Measurements from ENCODE around the gene ARHGAP21. TPM values are rescaled to one million over a fixed set of nuclear protein-coding genes. Genes with fewer than 3 reads are reported as not detected.

ARHGAP21 gene
- total and polyA plus RNA-seq, 2 experiments from 2014 or later, result 28.7 to 176 TPM

DNA sequence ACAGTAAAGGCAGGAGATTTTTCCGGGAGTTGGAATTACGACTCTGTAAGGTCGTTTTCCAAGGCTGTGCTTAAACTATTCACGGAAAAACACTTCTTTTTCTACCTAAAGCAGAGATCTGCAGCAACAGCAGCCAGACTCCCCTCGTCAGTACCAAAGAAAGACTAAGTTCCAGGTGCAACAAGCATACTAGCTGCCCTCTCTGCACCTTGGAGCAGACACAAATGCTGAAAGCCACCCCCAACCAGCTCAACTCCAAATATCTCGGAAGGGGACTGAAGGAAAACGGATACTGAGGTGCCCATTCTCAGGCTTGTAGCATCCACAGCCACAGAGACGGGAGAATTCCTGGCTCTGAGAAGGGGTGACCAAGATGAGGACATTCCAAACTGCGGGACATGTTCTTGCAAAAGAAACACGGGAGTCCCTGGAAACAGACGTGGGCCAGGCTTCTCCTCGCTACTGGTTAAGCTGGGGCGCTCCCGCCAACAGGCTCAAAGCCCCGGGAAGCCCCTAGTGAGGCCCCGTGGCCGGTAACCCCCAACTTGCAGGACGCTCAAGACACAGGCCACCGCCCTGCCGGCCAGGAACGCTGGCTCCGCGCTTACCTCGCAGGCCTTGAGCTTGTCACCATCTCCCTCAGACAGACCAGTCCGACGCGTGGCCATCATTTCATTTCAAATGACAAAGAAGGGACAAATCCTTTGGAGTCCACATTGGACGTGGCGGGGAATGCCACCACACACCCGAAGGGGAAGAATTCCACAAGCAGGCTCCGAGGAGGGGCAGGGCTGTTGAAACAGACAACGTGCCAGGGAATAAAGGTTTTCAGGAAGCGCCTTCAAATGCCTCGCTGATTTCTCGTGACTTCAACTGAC lies 2.2 kb downstream of the ARHGAP21 start:
- peak overlapping the region; percentile 95 for H3K9ac ChIP-seq
- peaks cover 30% of the 10 kb centered on the region for H3K4me1 ChIP-seq (ENCODE audit: insufficient read depth)
- H4K20me1 ChIP-seq (ENCODE audit: insufficient read depth), result no peaks in the 10 kb centered on the region
- TF ChIP-seq EZH2 (IDR thresholded peaks at IDR 0.05; ENCODE audit: insufficient read depth, poor library complexity, severe bottlenecking) (no peak), EZH2phosphoT487 (IDR thresholded peaks at IDR 0.05; ENCODE audit: insufficient read depth, low read depth) (no peak)
- H3K36me3 ChIP-seq (ENCODE audit: low read depth), result 0 out of 2 replicates have a peak, but pooled peaks cover 3% of the 10 kb centered on the region
- in situ Hi-C loops (cut with MboI), result no loop called here
- WGBS, 2 experiments (ENCODE audit: low coverage in 1 of 2, low lambda C conversion rate in 2 of 2, missing lambda C conversion rate in 2 of 2), result 1 to 2% methylated on average over 35 of the region's 35 CpGs
- peaks cover 34% of the 10 kb centered on the region for H3F3A ChIP-seq (ENCODE audit: insufficient read depth)
- no peaks in the 10 kb centered on the region for H3K9me3 ChIP-seq (ENCODE audit: low read depth)
- peak overlapping the region; percentile 94 for H3K4me3 ChIP-seq
- H3K27me3 ChIP-seq (replicated peaks; ENCODE audit: insufficient read depth), result no peaks in the 10 kb centered on the region
- peak overlapping the region; percentile 99 for H3K4me2 ChIP-seq (ENCODE audit: unreplicated experiment)
- peak overlapping the region; percentile 90 for H3K27ac ChIP-seq
- no peaks in the 10 kb centered on the region for H3K9me2 ChIP-seq (ENCODE audit: insufficient read depth)
- H2AFZ ChIP-seq, result no peak overlapping the region
- peaks cover 61% of the 10 kb centered on the region for H3K79me2 ChIP-seq (ENCODE audit: insufficient read depth)
- DNase-seq, result peak; percentile 53

DNA sequence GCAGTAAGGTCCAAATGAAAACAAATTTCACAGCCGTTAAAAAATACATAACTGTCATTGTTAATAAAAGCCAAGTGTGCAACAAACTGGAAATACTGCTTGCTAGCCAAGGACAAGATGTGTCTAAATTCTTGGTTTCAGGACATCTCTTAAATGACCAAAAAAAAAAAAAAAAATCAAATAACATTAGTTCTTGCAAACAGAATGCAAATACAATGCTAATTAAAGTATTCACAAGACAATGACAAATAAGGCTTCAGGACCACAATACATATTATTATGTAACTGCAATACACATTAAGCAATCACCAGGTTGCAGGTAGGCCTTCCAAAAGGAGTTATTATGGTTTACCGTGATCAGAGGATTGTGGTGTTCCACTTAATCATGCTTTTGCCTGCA lies 3.6 kb downstream of the ARHGAP21 start:
- in situ Hi-C loops (cut with MboI), result no loop called here
- Histone ChIP-seq H3K9me3 (ENCODE audit: low read depth) (no peaks in the 10 kb centered on the region), H3F3A (ENCODE audit: insufficient read depth) (peaks cover 34% of the 10 kb centered on the region), H3K27me3 (replicated peaks; ENCODE audit: insufficient read depth) (no peaks in the 10 kb centered on the region), H3K9me2 (ENCODE audit: insufficient read depth) (no peaks in the 10 kb centered on the region), H4K20me1 (ENCODE audit: insufficient read depth) (no peaks in the 10 kb centered on the region), H3K36me3 (ENCODE audit: low read depth) (0 out of 2 replicates have a peak, but pooled peaks cover 3% of the 10 kb centered on the region), H2AFZ (no peak overlapping the region), H3K9ac (peak overlapping the region; percentile 95), H3K27ac (peak overlapping the region; percentile 90), H3K79me2 (ENCODE audit: insufficient read depth) (peaks cover 75% of the 10 kb centered on the region), H3K4me3 (peak overlapping the region; percentile 94), H3K4me1 (ENCODE audit: insufficient read depth) (peaks cover 41% of the 10 kb centered on the region), H3K4me2 (ENCODE audit: unreplicated experiment) (peak overlapping the region; percentile 99)
- WGBS, 2 experiments (ENCODE audit: low coverage in 1 of 2, low lambda C conversion rate in 2 of 2, missing lambda C conversion rate in 2 of 2), result 17 to 20% methylated on average over 2 of the region's 2 CpGs
- TF ChIP-seq EZH2 (IDR thresholded peaks at IDR 0.05; ENCODE audit: insufficient read depth, poor library complexity, severe bottlenecking) (no peak), EZH2phosphoT487 (IDR thresholded peaks at IDR 0.05; ENCODE audit: insufficient read depth, low read depth) (no peak)
- DNase-seq, result no peak

DNA sequence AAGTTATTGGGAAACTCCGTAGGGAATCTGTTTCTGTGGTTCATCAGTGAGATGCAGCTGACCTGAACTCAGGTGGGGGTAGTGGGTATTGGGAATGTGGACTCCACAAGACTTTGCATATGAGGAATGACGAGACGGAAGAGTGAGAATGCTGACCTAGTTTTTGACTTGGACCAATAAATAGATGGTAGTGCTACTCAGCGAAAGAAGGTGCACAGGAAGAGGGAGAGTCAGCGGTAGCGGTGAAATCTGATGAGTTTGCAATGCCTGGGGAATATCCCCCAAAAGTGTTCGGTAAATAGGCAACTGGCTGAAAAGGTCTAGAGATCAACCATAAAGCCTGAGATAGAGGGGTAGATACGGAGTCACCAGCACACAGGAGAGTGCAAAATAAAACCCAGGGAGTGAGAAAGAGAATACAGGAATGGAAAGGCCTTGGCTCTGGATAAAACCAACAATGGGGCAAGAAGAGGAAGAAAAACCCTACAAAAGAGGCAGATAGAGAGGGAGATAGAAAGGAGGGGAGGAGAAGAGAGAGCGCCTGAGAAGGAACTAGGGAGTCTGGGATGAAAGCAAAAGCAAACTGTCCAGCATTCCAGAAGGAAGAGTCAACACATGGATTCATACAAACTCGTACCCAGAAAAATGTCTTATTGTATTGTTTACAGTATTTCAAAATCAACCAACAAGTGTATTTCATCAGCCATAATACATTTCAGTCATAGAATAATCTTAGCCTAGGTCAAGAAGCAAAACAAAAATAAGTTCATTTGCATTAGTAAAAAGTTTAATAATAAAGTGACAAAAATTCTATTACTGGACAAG lies 5.4 kb downstream of the ARHGAP21 start:
- TF ChIP-seq EZH2 (IDR thresholded peaks at IDR 0.05; ENCODE audit: insufficient read depth, poor library complexity, severe bottlenecking), result no peak
- TF ChIP-seq EZH2phosphoT487 (IDR thresholded peaks at IDR 0.05; ENCODE audit: insufficient read depth, low read depth), result no peak

DNA sequence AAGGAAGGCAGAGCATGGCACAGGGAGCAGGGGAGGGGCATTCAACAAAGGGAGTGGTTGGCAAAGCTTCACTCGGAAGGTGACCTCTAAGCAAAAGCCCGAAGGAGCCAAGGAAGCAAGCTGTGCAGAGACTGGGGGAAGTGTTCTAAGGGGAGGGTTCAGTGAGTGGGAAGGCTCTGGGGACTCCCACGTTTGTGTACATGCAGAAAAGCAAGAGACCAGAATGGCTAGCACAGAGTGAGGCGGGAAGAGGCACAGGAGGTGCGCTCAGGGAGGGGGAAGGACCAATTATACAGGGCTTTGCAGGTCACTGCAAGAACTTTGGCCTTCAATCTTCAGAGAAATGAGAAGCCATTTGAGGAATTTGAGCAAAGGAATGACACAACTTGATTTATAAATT lies 7.4 kb downstream of the ARHGAP21 start:
- Histone ChIP-seq H4K20me1 (ENCODE audit: insufficient read depth) (peaks cover 7% of the 10 kb centered on the region; the same call in 1 of the 2 replicates), H3K4me3 (no peak overlapping the region)

More for the DNA sequence above, 5.4 kb downstream of the ARHGAP21 start:
- in situ Hi-C loops (cut with MboI), result no loop called here
- WGBS, 2 experiments (ENCODE audit: low coverage in 1 of 2, low lambda C conversion rate in 2 of 2, missing lambda C conversion rate in 2 of 2), result 65 to 68% methylated on average over 10 of the region's 10 CpGs
- Histone ChIP-seq H2AFZ (no peak overlapping the region), H3K4me2 (ENCODE audit: unreplicated experiment) (peak overlapping the region; percentile 99), H3K27ac (peak overlapping the region; percentile 85), H3K4me3 (peak overlapping the region; percentile 94), H3K9me3 (ENCODE audit: low read depth) (no peaks in the 10 kb centered on the region), H4K20me1 (ENCODE audit: insufficient read depth) (0 out of 2 replicates have a peak, but pooled peaks cover 4% of the 10 kb centered on the region), H3F3A (ENCODE audit: insufficient read depth) (peaks cover 34% of the 10 kb centered on the region), H3K9me2 (ENCODE audit: insufficient read depth) (no peaks in the 10 kb centered on the region), H3K79me2 (ENCODE audit: insufficient read depth) (peaks cover 94% of the 10 kb centered on the region), H3K27me3 (replicated peaks; ENCODE audit: insufficient read depth) (no peaks in the 10 kb centered on the region), H3K4me1 (ENCODE audit: insufficient read depth) (peaks cover 47% of the 10 kb centered on the region), H3K9ac (peak overlapping the region; percentile 95), H3K36me3 (ENCODE audit: low read depth) (0 out of 2 replicates have a peak, but pooled peaks cover 3% of the 10 kb centered on the region)
- DNase-seq, result peak; percentile 91

More for the DNA sequence above, 7.4 kb downstream of the ARHGAP21 start:
- Histone ChIP-seq H3K27me3 (replicated peaks; ENCODE audit: insufficient read depth) (no peaks in the 10 kb centered on the region), H3K79me2 (ENCODE audit: insufficient read depth) (peaks cover 100% of the 10 kb centered on the region), H3F3A (ENCODE audit: insufficient read depth) (peaks cover 29% of the 10 kb centered on the region), H3K4me1 (ENCODE audit: insufficient read depth) (peaks cover 56% of the 10 kb centered on the region), H3K27ac (no peak overlapping the region), H3K9me2 (ENCODE audit: insufficient read depth) (no peaks in the 10 kb centered on the region), H3K36me3 (ENCODE audit: low read depth) (0 out of 2 replicates have a peak, but pooled peaks cover 3% of the 10 kb centered on the region), H3K9me3 (ENCODE audit: low read depth) (no peaks in the 10 kb centered on the region), H3K9ac (no peak overlapping the region), H3K4me2 (ENCODE audit: unreplicated experiment) (no peak overlapping the region), H2AFZ (no peak overlapping the region)
- TF ChIP-seq EZH2phosphoT487 (IDR thresholded peaks at IDR 0.05; ENCODE audit: insufficient read depth, low read depth), result no peak
- TF ChIP-seq EZH2 (IDR thresholded peaks at IDR 0.05; ENCODE audit: insufficient read depth, poor library complexity, severe bottlenecking), result no peak
- in situ Hi-C loops (cut with MboI), result no loop called here
- WGBS, 2 experiments (ENCODE audit: low coverage in 1 of 2, low lambda C conversion rate in 2 of 2, missing lambda C conversion rate in 2 of 2), result 69 to 73% methylated on average over 5 of the region's 5 CpGs
- DNase-seq, result no peak

Measured in GM23248 (cell line).